HL-60/S4 (cell line): ENCODE results near the gene CELA2B.

ENCODE experiments used
- in situ Hi-C: fragments of 300-500 bp; cut with MboI; formaldehyde crosslinking; loops from 2 replicates; pipeline ENCODE4 v1.14.3; 2022; ENCODE audit warnings: low sequenced_read_pairs

Gene CELA2B

GRCh38 chr1:15524021-15524282, 48.0 kb downstream of the CELA2B start, which contains the start of gene CASP9:
TSS of gene CASP9 (minus strand) at chr1:15524215. CDS start at chr1:15524200, 15 bp downstream.
- in situ Hi-C loops, result no loop called here

GRCh38 chr1:15524283-15525049, 48.6 kb downstream of the CELA2B start:
- in situ Hi-C loops, result no loop called here

- in situ Hi-C loops, result no loop called here
Observed at GRCh38 chr1:15525050-15526020, 49.4 kb downstream of the CELA2B start.

GRCh38 chr1:15526021-15526489, 50.2 kb downstream of the CELA2B start:
- in situ Hi-C loops, result no loop called here

- in situ Hi-C loops, result no loop called here
Observed at GRCh38 chr1:15526490-15527339, 50.8 kb downstream of the CELA2B start, which contains the start of gene DNAJC16. TSS of gene DNAJC16 (plus strand) at chr1:15526848. CDS start at chr1:15529106, 2,258 bp downstream.

GRCh38 chr1:15531003-15531402, 55.1 kb downstream of the CELA2B start:
- in situ Hi-C loops, result no loop called here

- in situ Hi-C loops, result no loop called here
Observed at GRCh38 chr1:15531682-15532081, 55.8 kb downstream of the CELA2B start.

GRCh38 chr1:15538771-15539170, 62.9 kb downstream of the CELA2B start:
- in situ Hi-C loops, result no loop called here

- in situ Hi-C loops, result no loop called here
Observed at GRCh38 chr1:15540186-15540585, 64.3 kb downstream of the CELA2B start.
